ENCODE data around the gene LATS2.
"Not testable (repeated sequence)": the region's sequence is repeated elsewhere in the genome, so short reads cannot be mapped to it uniquely, and the experiment has no call there.

LATS2 gene

DNA sequence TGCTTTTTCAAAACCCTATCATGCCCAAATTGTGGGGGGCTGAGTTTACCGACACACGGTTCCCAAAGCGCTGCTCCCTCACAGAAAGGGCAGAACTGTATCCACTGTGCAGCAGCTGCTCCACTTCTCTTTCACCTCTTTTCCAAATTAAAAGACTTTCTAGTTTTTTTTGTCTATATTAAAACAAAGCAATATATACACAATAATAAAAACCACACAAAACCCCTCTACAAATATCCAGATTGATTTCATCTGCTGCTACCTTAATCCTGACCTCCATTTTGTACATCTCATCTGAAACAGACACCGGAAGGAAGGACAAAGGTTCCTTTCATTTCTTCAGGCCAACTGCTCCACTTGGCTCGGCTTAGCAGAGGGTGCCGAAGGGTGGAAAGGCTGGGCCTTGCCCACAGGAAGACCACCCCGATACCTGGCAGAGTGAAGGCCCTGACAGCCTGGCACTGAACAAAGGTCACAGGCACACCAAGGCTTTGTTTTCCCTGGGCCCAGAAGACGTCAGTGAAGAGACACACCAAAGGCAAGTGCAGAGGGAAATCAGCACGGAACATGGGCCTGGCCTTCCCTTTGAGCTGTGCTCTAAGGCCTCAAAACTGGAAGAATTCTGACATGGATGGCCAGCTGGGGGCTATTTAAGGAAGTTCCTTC is 71.6 kb downstream of the LATS2 start:
- DNase-seq, result no peak

DNA sequence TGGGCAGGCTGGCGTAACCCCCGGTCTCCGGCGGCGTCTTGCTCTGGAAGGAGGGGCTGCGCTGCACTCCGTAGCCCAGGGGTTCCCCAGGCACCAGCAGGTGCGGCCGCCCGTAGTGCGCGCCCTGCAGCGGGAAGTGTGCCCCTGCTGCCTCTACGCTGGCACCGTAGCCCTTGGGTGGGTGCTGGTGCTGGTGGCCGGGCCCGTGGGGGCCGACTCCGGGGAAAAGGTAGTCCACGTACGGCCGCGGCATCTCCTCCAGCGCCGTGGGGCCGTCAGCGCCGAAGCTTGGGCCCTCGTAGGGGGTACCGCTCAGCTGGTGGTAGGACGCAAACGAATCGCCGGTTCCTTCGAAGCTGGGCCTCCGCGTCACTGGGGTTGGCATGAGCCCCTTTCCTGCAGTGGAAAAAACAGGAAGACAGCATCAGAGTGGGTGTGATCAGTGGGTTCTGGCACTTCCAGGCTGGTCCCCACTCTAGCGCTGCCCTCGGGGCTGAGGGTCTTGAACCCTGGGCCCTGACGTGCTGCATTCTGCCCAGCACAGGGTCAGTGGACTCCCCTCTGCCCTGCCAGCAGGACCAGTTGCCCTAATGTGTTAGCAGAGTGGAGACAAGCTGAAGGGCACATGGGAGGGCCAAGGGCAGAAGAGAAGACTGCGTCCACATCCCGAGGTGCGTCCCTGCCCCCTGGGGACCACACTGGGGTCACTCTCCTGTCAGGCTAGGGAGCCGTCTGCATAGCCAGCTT is 72.3 kb downstream of the LATS2 start:
- no peak for DNase-seq

DNA sequence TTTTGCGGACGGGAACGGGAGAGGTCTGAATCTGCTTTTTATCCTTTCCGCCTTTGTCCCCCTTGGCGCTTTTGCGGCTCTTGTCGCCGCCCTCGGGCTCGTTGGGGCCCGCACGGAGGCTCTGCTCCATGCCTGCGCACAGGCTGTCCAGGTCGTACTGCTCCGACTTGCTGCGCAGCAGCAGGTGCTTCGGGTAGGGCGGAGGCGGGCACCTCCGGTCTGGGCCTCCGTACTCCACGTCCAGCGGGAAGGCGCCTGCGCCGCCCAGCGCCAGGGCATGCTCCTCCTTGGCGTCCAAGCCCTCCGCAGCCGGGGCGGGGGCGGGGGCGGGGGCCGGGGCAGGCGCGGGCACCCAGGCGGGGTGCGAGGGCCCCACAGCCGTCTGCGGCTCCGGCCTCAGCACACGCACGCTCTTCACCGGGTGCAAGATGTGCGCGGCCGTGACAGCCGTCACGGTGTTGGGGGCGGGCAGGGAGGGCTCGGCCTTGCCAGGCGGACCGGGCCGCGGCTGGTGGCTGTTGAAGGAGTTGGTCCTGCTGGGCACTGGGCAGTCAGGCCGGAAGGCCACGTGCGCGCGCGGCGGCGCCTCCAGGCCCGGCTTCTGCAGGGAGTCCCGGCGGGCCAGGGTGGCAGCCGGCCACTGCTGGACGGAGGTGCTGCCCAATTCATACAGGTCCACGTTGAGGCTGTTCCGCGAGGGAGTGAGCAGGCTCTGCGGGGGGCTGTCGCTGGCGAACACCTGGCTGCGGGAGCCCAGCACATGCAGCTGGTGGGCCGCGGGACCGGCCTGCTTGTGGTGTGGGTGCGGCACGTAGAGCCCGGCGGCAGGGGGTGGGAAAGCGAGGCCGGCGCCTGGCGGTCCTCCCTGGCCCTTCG is 73.1 kb downstream of the LATS2 start:
- DNase-seq, result no peak

DNA sequence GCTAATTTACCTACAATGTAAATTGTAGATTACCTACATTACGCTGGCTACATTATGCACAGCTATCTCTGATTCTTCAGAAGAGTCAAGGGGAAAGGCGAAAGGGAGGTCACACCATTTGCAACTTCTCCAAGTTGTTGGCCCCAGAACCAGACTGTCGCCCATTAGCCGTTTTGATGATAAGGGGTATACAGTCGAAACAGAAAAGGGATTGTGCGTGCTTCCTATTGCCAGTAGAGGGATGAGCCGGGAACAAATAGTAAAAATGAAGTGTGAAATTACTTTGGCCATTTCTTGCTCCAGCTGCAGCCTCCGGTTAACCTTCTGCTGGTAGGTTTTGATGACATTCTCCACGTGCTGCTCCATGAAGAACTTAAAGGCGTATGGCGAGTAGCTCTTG is 73.8 kb downstream of the LATS2 start:
- DNase-seq, result no peak

DNA sequence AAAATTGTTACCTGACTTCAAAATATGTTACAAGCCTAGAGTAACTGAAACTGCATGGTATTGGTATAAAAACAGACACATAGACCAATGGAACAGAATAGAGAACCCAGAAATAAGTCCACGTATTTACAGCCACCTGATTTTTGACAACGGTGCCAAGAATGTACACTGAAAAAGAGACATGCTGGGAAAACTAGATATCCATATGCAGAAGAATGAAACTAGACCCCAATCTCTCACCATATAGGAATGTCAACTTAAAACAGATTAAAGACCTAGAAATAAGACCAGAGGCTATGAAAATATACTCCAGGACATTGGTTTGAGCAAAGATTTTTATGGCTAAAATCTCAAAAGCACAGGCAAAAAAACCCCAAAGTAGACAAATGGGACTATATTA is 76.5 kb downstream of the LATS2 start:
- DNase-seq, result no peak

DNA sequence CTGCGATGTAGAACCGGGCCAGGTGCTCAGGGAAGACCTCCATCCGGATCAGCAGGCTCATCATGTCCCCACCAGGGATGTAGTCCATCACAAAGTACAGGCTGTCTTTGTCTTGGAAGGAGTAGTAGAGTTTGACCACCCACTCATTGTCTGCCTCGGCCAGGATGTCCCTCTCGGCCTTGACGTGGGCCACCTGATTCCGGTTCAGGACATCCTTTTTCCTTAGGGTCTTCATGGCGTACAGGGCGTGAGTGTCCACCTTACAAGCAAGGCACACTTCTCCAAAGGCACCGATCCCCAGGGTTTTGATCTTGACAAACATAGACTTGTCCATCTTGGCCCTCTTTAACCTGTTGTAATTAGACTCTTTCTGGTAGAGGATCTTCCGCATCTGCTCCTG is 78.0 kb downstream of the LATS2 start:
- DNase-seq, result no peak

DNA sequence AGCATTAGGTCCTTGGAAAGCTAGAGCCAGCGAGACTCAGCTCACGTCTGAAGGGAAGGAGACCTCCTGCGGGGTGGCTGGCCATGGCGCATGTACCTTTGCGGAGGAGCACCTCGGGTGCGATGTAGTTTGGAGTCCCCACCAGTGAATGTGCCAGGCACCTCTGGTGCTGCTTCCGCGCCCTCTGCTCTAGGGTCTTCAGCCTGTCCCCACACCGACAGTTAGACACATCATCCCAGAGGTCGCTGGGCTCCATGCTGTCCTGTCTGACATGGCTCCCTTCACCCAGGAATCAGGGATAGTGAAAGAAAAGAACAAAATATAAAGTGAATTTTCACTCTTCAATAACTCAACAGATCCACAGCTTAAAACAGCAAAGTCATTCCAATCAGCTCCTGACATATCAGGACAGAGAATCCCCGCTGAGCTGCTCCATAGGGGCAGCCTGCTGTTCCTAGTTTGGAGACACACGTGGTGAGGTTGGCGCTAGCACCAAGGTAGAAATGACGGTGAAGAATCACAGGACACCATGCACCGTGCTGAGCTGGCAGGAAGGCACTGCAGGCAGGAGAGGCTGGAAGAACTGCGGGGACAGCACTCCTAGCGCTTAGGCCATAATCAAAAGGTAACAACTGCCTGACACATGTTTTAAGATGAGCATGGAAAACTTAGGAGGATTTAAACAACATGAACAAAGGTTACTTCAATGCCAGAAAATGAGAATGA is 79.9 kb downstream of the LATS2 start:
- no peak for DNase-seq

DNA sequence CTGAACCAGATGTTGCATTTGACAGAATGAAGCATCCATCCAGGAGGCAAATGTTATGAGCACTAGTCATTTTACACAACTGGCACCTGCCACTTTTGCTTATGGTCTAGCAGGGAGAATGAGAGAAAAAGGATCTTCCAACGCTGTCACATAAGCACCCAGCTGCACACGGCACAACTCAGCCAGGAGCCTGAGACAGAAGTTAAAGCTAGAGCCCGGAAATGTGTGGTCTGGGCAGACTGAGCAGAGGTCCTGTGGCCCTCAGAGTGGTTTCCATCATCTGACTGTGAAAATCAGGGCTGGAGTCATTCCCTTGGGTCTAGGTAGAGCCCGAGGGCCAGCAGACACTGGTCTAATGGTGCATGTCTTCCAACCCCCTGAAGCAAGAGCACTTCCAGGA is 80.5 kb downstream of the LATS2 start:
- no peak for DNase-seq

DNA sequence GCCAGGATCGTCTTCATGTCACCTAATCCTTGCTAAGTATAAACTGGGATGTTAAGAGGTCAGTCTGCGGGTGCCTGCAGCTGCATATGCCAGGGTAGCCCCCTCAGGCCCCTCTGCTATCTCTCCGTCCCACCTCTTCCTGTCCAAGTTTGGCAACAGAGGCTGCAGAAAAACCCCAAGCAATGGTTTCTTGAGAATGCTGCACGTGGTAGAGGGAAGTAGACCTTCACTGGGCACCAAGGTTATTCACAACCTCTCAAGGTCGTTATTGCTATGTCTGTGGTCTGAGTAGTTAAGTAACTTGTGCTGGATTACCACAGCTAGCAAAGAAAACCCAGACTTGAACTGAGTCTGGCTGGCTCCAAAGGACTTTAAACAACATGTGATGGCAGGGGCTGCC is 81.0 kb downstream of the LATS2 start:
- no peak for DNase-seq

DNA sequence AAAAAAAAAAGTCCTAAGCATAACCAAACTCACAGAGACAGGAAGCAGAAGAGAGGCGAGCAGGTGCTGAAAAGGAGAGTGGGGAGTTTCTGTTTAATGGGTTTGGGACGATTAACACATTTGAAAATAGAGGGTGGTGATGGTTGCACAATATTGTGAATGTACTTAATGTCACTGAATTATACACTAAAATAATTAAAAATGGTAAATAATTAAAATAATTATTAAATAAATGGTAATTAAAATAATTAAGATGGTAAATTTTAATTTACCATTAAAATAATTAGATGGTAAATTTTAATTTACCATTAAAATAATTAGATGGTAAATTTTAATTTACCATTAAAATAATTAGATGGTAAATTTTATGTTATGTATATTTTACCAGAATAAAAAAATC is 84.0 kb downstream of the LATS2 start:
- DNase-seq, result no peak

DNA sequence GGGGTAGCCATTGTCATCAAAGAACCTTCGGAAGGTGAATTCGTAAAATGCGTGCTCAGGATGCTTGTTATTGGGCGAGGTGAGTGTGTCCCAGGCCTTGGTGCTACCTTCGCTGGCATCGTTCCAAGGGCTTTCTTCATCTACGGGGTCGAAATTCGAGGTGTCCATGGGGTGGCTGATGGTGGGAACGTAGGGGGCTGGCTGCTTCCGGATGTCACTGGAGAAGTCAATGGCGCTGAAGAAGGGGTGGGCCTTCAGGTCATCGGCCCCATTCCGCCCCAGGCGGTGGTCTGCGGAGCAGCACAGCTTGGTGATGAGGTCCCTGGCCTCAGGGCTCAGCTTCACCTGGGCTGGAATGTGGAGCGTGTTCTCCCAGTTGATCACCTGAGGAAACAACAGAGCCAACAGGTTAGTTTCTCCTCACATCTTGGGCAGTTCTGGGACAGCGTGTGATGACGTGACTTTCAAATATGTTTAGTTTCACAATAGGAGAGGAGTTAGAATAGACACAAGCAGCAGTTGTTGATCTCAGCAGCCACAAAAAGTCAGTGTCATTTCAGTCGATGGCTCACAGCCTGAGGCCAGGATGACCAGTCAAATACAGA is 86.3 kb downstream of the LATS2 start:
- DNase-seq, result no peak

DNA sequence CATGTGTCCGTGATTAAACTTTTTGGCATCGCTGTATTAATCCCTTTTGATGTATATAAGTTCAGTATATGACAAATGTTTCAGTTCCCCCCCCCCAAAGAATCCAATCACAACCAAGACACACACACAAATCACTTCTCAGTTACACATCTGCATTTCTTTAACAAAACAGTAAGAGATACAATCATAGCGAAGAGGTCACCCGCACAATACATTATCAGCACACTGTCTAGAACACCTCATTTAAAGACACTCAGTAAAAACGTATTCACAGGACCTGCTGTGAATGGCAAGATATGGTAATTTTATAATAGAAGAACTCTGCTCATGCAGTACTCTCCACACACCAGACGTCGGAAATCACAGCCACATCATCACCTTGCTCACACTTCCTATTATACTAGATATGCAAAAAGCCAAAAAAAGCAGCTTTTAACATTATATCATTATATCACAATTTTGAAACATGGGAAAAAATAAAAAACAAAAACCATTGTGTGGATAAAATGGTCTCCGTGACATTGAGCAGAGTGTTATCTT is 87.4 kb downstream of the LATS2 start:
- no peak for DNase-seq

DNA sequence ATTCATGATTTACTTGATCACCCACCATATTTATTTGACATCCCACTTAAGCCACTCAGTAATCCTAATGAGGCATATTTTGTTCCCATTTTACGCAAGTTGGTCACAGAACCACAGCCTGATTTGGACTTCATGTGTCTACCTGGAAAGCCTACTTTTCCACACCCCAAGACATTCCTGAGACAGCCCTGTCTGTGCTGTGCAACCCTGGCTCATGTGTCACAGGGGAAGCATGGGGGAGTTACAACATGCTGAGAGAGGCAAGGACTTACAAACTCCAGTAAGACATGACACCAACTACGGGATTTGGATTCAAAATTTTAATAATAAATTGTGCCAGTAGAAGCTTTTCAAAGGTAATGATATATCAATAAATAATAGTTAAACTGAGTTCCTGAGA is 88.7 kb downstream of the LATS2 start:
- DNase-seq, result no peak

DNA sequence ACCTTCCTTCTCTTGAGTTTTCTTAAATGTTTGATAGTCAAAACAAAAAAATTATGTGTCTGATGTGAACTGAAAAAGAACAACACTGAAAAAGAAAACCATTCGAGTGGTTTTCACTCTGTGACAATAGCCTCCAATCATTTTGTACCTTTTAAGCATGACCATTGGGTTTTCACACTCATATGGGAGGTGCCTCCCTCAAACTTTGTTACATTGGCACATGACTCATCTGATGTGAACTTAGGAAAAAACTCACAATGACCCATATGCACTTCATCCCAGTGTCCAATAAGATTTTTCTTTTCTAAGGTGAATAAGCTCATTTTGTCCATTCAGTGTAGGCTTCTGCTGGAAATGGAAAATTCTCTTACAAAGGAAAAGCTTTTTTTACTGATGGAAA is 92.2 kb downstream of the LATS2 start:
- no peak for DNase-seq

DNA sequence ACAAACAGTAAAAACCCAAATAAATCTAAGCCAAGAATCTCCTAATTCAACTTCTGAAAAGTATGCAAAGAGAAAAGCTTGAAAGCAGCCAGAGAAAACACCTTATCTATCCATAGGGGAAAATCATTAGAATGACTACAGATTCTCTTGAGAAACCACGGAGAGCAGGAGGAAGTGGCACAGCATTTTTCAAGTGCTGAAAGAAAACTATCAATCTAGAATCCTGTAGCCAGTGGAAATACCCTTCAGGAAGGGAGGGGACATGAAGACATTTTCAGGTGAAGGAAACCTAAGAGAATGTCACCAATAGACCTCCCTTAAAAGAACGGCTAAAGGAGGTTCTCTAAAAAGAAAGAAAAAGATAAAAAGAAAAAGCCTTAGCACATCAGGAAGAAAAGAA is 92.6 kb downstream of the LATS2 start:
- no peak for DNase-seq

DNA sequence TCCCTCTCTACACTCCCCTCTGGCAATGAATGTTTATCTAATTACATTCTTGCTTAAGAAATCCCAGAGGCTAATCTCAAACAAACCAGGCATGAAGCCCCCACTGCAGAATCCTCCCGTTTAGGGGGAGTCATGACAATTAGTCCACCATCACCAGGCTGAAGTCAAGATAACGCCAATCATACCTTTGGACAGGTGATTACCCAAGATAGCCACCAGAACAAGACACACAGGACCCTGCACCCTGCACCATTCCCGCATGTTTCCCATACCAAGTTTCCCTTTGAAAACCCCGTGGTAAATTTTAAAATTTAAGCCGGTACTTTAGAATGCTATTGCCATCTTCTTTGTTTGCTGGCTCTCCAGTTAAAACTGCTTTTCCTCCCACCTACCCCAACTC is 94.0 kb downstream of the LATS2 start:
- DNase-seq, result no peak

DNA sequence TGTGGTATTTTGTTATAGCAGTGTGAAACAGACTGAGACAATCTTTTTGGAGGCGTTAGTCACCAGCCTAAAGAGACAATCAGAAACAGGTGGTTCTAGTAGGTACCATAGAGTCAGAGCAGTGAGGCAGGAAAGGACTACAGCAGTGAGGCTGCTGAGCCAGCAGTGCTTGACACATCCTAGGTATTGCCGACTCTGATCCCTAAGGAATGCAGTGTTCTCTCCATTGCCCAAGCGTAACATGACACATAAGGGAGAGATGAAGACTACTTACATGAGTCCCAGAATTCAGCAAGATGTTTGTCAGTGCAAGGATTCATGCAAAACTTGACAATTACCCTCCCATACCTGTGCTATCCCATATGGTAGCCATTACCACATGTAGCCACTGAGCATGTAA is 96.5 kb downstream of the LATS2 start:
- no peak for DNase-seq

DNA sequence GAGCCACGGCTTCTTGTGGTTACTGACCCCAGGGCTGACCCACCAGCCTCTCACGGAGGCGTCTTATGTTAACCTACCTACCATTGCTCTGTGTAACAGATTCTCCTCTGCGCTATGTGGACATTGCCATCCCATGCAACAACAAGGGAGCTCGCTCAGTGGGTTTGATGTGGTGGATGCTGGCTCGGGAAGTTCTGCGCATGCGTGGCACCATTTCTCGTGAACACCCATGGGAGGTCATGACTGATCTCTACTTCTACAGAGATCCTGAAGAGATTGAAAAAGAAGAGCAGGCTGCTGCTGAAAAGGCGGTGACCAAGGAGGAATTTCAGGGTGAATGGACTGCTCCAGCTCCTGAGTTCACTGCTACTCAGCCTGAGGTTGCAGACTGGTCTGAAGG is 99.7 kb downstream of the LATS2 start:
- not testable (repeated sequence) for DNase-seq

DNA sequence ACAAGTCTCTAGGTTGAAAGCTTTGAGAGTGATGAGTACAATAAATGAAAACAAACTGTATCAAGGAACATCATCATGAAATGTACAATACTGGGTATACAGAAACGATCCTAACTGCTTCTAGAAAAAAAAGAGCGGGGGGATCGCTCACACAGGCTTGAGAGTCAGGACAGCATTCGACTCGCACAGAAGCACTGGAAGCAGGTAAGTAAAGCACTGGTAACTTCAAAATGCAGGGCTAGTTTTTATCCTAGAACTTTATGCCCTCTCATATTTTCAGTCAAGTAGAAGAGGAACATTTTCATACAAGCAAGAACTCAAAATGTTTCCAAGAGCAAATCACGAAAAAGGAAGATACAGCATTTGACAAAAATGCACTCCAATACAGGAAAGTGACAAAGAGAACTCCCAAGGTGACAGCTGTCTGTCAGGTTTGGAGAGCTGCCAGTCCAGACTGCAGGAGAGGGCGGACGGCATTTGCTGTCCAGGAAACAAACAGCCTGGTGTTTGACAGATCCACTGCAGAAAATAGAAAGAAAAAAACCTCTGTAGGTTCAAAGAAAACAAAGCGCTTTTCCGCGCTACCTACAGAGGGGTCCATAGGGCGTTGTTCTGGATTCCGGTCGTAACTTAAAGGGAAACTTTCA is 100.6 kb downstream of the LATS2 start:
- DNase-seq, result no peak

DNA sequence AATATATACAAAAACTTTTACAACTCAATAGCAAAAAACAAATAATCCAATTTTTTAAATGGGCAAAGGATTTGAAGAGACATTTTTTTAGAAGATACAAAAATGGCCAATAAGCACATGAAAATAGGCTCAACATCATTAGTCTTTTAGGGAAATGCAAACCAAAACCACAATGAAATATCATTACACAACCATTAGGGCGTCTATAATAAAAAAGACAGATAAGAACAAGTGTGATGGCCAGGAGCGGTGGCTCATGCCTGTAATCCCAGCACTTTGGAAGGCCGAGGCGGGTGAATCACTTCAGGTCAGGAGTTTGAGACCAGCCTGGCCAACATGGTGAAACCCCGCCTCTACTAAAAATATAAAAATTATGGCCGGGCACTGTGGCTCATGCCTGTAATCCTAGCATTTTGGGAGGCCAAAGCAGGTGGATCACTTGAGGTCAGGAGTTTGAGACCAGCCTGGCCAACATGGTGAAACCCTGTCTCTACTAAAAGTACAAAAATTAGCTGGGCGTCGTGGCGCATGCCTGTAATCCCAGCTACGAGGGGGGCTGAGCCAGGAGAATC is 104.3 kb downstream of the LATS2 start:
- DNase-seq, result not testable (repeated sequence)

DNA sequence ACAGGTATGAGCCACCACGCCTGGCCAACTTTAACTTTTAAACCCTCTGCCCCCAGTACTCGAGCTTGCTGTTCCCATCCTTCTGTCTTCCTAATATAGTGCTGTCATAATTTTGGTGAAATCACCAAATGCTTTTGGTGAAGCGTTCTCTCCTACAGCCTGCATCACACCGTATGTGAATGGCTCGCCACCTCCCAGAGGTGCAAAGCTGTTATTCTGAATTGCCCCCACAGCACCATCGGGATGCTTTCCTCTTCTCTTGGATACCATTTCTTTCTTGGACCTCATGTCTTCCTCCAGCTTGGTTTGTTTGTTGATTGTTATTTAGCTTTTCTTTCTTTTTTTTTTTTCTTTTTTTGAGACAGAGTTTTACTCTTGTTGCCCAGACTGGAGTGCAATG is 105.9 kb downstream of the LATS2 start:
- no peak for DNase-seq
